ENCODE data around the gene ABCG8.

The ABCG8 gene

DNA sequence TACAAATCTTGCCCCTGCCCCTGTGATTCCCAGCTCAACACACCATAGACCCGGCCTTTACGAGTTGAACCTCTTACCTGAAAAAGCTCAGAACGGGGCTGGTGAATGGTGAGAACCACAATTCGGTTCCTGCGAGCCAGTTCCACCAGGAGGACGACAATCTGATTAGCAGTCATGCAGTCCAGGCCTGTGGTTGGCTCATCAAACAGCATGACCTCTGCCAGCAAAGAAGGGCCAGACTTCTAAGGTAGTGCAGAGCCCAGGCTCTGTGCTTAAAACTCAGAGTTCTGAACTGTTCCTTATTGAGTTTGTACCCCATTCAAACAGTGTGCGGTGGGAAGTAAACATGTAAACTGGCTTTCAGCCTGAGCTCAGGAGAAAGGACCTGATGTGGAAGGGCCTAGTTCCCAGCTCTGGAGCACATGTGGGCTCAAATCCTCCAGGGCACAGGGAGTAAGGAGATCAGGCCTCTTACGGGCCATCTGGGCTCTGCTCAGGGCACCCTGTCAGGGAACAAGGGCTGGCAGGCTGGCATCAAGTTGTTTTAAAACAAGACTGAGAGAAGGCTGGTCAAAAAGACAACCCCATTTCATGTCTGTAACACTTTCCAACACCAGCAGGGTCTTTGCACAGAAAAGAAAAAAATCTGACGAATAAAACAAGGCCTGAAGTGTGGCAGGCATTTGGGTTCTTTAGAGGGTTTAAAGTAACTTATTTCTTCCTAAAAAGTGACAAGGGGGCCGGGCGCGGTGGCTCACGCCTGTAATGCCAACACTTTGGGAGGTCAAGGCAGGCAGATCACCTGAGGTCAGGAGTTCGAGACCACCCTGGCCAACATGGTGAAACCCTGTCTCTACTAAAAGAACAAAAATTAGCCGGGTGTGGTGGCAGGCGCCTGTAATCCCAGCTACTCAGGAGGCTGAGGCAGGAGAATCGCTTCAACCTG lies 12.2 kb upstream of the ABCG8 start:
- Mint-ChIP-seq H3K27me3 (ENCODE audit: low read depth) (peaks cover 5% of the 10 kb centered on the region), H3K4me3 (no peak overlapping the region), H3K36me3 (ENCODE audit: low read depth) (no peaks in the 10 kb centered on the region), H3K27ac (no peak overlapping the region), H3K4me1 (no peaks in the 10 kb centered on the region), H3K9me3 (no peaks in the 10 kb centered on the region)
- TF ChIP-seq, protein P1, sequence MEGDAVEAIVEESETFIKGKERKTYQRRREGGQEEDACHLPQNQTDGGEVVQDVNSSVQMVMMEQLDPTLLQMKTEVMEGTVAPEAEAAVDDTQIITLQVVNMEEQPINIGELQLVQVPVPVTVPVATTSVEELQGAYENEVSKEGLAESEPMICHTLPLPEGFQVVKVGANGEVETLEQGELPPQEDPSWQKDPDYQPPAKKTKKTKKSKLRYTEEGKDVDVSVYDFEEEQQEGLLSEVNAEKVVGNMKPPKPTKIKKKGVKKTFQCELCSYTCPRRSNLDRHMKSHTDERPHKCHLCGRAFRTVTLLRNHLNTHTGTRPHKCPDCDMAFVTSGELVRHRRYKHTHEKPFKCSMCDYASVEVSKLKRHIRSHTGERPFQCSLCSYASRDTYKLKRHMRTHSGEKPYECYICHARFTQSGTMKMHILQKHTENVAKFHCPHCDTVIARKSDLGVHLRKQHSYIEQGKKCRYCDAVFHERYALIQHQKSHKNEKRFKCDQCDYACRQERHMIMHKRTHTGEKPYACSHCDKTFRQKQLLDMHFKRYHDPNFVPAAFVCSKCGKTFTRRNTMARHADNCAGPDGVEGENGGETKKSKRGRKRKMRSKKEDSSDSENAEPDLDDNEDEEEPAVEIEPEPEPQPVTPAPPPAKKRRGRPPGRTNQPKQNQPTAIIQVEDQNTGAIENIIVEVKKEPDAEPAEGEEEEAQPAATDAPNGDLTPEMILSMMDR (IDR thresholded peaks at IDR 0.05; ENCODE audit: unreplicated experiment in 3 of 3) = no peak

DNA sequence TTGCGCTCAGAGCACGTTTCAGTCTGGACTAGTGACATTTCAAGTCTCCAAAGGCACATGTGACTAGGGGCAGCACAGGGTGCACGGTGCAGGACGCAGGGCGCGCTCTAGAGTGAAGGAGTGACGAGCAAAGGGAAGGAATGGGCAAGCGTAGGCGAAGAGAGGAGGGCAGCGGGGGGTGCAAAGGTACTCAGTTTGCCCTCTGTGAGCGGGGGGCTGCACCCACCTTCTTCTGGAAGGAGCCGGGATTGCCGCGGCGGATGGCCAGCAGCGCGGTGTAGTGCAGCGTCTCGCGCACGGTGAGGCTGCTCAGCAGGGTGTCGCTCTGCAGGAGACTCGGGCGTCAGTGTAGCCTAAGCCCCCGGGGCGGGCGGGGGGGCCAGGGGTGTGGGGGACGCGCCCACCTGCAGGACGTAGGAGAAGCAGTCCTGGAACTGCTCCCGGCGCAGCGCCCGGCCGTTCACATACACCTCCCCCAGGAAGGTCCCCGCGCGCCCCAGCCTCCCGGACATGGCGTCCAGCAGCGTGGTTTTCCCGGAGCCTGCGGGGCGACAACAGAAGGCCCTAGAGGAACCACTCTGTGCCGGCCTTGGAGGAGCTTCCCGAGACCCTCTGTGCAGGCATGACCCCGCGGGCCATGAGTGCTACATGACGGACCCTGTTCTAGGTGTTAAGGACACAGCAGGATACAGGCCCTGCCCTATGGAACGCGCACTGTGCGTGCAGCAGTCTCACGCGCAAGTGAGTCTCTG lies 7.1 kb upstream of the ABCG8 start:
- Mint-ChIP-seq H3K4me1 (no peaks in the 10 kb centered on the region), H3K36me3 (ENCODE audit: low read depth) (no peaks in the 10 kb centered on the region), H3K27me3 (ENCODE audit: low read depth) (peaks cover 5% of the 10 kb centered on the region), H3K9me3 (no peaks in the 10 kb centered on the region), H3K27ac (no peak overlapping the region), H3K4me3 (no peak overlapping the region)
- TF ChIP-seq, protein P1 (IDR thresholded peaks at IDR 0.05; ENCODE audit: unreplicated experiment in 3 of 3) = no peak

- Mint-ChIP-seq H3K4me3 (no peak overlapping the region), H3K27ac (no peak overlapping the region), H3K36me3 (ENCODE audit: low read depth) (no peaks in the 10 kb centered on the region), H3K4me1 (no peaks in the 10 kb centered on the region), H3K9me3 (no peaks in the 10 kb centered on the region), H3K27me3 (ENCODE audit: low read depth) (peaks cover 5% of the 10 kb centered on the region)
- TF ChIP-seq, protein P1 (IDR thresholded peaks at IDR 0.05; ENCODE audit: unreplicated experiment in 3 of 3) = no peak
Measured at GRCh38 chr2:43832457-43832856, 6.3 kb upstream of the ABCG8 start.

DNA sequence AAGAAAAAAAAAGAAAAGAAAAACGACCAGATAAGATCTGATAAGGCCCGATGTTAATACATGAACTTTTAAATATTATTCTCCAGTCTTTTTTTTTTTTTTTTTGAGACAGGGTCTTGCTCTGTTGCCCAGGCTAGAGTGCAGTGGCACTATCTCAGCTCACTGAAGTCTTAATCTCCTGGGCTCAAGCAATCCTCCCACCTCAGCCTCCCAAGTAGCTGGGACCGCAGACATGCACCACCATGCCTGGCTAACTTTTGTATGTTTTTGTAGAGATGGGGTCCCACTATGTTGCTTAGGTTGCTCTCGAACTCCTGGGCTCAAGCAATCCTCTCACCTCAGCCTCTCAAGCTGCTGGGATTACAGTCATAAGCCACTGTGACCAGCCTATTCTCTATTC lies 1.7 kb upstream of the ABCG8 start:
- no peaks in the 10 kb centered on the region for H3K9me3 Mint-ChIP-seq
- no peaks in the 10 kb centered on the region for H3K36me3 Mint-ChIP-seq (ENCODE audit: low read depth)
- TF ChIP-seq, protein P1 (IDR thresholded peaks at IDR 0.05; ENCODE audit: unreplicated experiment in 3 of 3) = no peak

GRCh38 chr2:43837831-43838559 lies 776 bp upstream of the ABCG8 start:
- Mint-ChIP-seq H3K4me1 (no peaks in the 10 kb centered on the region), H3K36me3 (ENCODE audit: low read depth) (no peaks in the 10 kb centered on the region), H3K27me3 (ENCODE audit: low read depth) (no peaks in the 10 kb centered on the region), H3K27ac (no peak overlapping the region), H3K9me3 (no peaks in the 10 kb centered on the region), H3K4me3 (no peak overlapping the region)
- TF ChIP-seq, protein P1 (IDR thresholded peaks at IDR 0.05; ENCODE audit: unreplicated experiment in 3 of 3) = no peak

More for the DNA sequence above, 1.7 kb upstream of the ABCG8 start:
- no peak overlapping the region for H3K4me3 Mint-ChIP-seq
- H3K27me3 Mint-ChIP-seq (ENCODE audit: low read depth) = no peaks in the 10 kb centered on the region
- H3K4me1 Mint-ChIP-seq = no peaks in the 10 kb centered on the region
- no peak overlapping the region for H3K27ac Mint-ChIP-seq
